HG02763 (cell line): ENCODE data around the gene POTEF.
"Not testable (repeated sequence)": the region's sequence is repeated elsewhere in the genome, so short reads cannot be mapped to it uniquely, and the experiment has no call there.

Experiments
- ATAC-seq: cut with Tn5 transposase; IDR thresholded peaks from one replicate; pipeline ENCODE4 v1.9.1; 2021; ENCODE audit warnings: mild to moderate bottlenecking, moderate library complexity; ENCODE audit not compliant: unreplicated experiment

The POTEF gene

DNA sequence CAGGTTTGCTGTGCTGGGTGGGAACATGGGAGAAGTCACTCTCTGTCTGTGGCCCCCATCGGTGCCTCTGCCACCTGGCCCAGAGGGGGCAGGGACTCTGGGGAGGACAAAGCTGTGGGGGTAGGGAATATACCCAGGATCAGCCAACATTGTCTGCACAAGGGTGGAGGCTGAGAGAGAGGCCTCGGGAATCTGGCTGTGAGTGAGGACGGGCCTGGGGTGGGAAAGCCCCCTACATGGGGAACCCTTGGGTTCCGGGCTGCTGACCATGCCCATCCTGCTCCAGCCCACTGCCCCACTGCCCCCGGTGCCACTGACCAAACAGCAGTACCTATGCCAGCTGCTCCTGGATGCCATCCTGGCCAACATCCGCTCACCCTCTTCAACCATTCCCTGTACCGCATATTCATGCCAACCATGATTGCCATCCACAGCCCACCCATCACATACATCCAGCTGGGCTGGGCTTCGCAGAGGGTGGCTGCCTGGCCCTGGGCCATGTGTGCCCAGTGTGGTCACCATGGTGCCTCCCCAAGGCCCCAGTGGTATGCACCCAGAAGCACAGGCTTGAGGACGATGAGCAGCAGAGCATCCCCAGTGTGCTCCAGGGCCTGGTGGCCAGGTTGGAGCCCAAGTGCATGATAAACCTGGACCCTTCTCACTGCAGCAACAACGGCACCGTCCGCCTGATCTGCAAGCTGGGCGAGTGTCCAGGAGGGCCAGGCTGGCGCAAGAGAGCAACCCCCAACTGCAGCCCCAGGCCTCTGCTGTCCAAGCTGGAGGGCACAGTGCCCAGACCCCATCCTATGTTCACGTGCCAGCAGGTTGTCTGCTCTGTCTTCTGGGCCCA, 6.9 kb upstream of the POTEF start:
- ATAC-seq: no peak

DNA sequence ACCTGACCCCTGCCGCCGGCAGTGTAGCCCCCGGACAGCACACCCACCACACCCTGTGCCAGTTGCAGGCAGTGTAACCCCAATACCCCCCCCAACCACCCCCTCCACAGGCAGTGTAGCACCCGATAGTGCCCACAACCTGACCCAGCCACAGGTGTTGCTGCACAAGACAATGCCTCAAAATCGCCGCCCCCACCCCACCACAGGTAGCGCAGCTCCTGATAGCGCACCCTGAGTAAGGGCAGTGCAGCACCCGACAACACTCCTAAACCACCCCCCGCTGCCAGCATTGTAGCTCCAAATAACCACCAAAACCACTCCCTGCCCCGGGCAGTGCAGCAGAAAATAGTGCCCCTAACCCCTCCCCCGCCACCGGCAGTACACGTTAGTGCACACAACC, 558 bp downstream of the POTEF start:
- not testable (repeated sequence) for ATAC-seq

DNA sequence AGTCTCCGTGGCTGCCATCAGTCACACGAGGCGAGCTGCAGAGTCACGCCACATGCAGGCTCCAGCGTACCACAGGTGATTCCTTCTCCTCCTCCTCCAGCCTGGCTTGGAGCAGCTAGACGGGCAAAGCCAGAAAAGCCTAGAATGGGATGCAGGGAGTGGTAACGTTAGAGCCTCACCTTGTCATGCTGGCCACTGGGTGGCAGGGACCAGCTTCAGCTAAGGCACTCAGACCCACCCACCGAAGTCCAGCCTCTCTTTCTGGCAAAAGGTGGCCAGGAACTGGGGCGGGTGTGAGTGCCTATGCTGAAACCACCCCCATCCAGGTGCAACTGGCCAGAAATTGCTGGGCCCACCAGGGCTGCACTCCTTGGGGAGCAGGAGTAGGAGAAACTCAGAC, 1.3 kb downstream of the POTEF start:
- not testable (repeated sequence) for ATAC-seq

DNA sequence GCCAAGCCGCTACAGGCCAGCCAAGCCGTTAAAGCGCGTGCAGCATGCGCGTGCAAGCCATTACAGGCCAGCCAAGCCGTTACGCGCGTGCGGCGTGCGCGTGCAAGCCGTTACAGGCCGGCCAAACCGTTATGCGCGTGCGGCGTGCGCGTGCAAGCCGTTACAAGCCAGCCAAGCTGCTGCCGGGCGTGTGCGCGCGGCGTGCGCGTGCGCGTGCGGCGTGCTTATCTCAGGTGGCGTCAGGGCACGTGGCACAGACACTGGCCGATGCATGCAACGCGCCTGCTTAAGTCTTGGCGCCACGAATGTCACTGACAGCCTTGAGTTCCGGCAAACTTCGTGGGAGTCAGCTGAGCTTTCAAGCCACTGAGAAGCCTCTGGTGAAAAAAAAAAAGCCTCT, 8.1 kb downstream of the POTEF start:
- not testable (repeated sequence) for ATAC-seq

DNA sequence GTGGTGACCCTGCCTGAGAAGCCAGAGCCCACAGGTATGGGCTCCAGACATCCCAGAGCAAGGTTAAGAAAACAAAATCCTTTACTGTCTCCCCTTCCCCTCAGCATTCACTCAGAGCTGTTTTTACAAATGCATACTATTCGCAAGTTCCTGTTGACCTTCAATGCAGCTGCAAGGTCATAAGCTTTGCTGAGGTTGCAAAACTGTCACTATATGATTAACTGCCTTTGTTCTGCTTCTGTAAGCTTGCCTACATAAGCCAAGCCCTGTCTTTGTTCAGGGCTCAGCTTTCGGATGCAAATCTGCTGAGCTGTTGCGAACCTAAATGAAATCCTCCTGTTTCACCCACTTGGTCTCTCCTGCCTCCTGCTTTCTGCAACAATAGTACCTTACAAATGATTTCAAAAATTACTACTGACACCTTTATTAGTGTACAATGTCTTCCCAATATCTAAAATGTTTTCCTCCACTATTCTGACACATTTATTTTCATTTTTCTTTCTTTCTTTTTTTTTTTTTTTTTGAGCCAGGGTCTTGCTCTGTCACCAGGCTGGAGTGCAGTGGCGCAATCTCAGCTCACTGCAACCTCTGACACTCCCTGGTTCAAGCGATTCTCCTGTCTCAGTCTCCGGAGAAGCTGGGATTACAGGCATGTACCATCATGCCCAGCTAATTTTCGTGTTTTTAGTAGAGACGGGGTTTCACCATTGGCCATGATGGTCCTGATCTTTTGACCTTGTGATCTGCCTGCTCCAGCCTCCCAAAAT, 26.2 kb downstream of the POTEF start:
- ATAC-seq: not testable (repeated sequence)

DNA sequence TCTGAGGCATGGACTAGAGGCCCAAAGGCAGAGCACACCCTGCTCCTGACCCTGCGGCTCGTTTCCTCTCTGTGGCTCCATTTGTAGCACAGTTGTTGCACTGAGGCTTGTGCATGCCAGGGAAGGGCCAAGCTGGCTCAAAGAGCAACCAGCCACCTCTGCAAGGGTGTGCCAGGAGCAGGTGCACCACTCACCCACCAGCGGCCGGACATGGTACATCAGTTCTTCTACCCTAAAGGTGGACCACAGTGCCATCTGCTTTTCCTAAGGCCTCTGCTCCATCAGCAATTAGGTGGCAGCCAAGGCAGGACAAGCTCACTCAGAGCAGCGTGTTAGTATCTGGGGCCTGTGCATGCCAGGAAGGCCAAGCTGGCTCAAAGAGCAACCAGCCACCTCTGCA, 66.4 kb downstream of the POTEF start:
- ATAC-seq: not testable (repeated sequence)

DNA sequence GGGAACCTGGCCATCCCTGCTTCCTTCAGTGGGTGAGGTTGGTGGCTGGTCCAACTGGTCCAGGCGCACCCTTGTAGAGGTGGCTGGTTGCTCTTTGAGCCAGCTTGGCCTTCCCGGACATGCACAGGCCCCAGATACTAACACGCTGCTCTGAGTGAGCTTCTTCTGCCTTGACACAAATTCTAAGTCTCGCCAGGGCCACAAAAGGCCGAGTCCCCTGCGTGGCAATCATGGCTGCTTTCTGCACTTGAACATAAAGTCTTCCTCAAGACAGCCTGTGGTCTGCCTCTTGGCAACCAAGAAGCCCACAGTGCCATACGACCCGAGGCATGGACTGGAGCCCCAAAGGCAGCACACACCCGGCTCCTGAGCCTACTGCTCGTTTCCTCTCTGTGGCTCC, 69.0 kb downstream of the POTEF start:
- not testable (repeated sequence) for ATAC-seq

DNA sequence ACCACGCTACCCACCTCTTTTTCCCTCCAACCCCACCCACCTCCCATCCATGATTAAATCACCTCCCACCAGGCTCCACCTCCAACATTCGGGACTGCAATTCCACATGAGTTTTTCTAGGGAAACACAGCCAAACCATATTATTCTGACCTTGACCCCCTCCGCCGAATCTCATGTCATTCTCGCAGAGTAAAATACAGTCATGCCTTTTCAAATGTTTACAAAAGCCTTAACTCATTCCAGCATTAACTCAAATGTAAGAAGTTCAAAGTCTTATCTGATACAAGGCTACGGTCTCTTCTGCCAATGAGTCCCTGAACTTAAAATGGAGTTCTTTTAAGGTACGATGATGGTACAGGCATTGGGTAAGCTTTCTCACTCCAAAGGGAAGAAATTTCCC, 72.7 kb downstream of the POTEF start:
- ATAC-seq: not testable (repeated sequence)

DNA sequence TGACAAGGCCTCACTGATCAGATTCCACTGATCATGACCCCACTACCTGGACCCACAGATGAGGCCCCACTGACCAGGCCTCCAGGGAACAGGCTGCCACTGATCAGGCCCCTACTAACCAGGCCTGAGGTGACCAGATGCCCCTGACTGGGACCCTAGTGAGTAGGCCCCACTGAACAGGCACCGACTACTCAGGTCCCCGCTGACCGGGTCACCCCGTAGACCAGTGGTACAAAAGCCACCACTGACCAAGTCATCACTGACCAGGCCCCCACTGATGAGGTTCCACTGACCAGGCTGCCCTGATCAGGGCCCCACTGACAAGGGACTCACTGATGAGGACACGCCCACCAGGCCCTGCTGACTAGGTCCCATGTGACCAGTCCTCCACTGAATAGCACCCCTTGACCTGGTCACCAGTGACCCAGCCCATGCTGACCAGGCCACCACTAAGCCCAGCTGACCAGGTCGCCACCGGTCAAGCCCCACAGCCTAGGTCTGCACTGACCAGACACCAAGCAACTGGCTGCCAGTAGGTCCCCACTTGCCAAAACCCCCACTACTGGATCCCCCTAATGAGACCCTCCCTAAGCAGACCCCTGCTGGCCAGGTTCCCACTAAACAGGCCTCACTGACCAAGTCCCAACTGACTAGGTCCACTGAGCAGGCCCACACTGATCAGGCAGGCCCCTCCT, 75.7 kb downstream of the POTEF start:
- not testable (repeated sequence) for ATAC-seq

DNA sequence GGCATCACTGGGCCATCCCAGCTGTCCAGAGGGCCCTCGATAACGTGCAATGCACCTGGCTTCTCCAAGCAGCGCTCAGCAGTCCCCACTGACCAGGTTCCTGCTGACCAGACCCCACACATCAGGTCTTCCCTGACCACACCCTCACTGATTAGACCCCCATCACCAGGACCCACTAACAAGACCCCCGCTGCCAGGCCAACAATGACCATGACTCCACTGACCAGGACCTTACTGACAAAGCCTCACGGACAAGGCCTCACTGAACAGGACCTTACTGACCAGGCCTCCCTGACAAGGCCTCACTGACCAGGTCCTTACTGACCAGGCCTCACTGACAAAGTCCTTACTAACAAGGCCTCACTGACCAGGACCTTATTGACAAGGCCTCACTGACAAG, 76.6 kb downstream of the POTEF start:
- ATAC-seq: not testable (repeated sequence)

DNA sequence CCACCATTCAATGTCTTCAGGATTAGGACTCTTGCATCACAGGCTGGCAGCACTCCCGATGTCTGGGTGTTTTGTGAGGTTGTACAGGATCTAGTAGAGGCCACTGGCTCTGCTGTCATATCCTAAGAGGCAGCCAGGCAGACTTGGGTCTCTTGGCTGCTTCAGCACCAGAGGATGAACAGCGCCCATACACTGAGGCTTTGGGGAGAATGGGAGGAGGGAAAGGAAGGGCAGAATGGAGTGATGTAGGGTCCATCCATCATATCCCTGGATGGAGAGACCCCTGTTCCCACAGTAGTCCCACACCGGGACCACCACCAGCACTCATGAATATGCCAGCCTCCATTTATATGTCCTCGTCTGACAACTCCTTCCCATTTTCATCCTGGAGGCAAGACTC, 80.6 kb downstream of the POTEF start:
- ATAC-seq: not testable (repeated sequence)

DNA sequence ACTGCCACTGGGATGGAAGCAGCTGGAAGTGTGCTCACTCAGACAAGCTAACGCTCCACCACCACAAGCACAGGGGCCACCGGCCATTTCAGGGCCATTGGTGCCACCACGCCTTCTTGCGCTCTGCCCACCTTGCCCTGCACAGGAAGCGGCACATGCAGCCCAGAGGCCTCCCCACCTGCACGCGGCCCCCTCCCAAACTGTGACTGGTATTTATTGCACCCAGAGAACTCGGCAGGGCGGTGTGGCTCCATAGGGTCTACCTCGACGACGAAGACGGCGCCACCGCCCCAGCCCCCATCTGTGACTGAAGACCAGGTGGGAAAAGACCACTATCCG, 90.8 kb downstream of the POTEF start:
- not testable (repeated sequence) for ATAC-seq

DNA sequence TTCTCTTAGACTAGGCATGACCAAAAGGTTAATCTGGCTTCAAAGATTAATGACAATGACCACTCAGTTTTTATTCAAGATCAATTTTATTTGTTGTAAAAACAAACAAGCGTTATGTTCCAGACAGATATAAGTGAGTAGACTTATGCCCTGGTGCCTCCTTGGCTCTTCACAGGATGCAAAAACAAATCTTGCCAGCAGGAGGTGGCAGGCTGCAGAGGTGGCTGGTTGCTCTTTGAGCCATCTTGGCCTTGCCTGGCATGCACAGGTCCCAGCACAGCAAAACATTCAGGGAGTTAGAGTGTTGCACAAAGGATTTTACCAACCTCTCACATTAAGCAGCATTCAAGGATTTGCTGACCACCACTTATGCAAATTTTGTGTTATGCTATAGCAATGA, 103.1 kb downstream of the POTEF start:
- ATAC-seq: not testable (repeated sequence)
